Fibroblast of lung (primary cell): ENCODE data around the gene TOMM70. TPM values are rescaled to one million over a fixed set of nuclear protein-coding genes. Genes with fewer than 3 reads are reported as not detected.
A peak's percentile ranks its signal among the peaks of the same experiment; 100 is the strongest.
"Not testable (repeated sequence)": the region's sequence is repeated elsewhere in the genome, so short reads cannot be mapped to it uniquely, and the experiment has no call there.

Experiments
- DNase-seq, 2 donors: peaks; one replicate each; pipeline versions ENCODE4 v3.0.0 to v3.0.0-alpha.2; 2010; ENCODE audit warnings: low read depth in 2 of 2
- H2AFZ ChIP-seq: 2 replicates; pipeline ENCODE4 v1.5.1; 2012; ENCODE audit warnings: low read length, control low read depth, inconsistent platforms
- H3K27ac ChIP-seq: 2 replicates; pipeline ENCODE4 v1.5.1; 2011; ENCODE audit warnings: low read length, control low read depth; ENCODE audit not compliant: insufficient read depth
- H3K27me3 ChIP-seq: 2 replicates; pipeline ENCODE4 v1.5.1; 2011; ENCODE audit warnings: mild to moderate bottlenecking, low read length; ENCODE audit not compliant: control insufficient read depth, insufficient read depth
- H3K36me3 ChIP-seq: 2 replicates; pipeline ENCODE4 v1.5.1; 2011; ENCODE audit warnings: low read length; ENCODE audit not compliant: control insufficient read depth, insufficient read depth
- H3K4me1 ChIP-seq: 2 replicates; pipeline ENCODE4 v1.5.1; 2011; ENCODE audit warnings: low read length; ENCODE audit not compliant: control insufficient read depth, insufficient read depth; ENCODE audit errors: extremely low read depth
- H3K4me2 ChIP-seq: 2 replicates; pipeline ENCODE4 v1.5.1; 2011; ENCODE audit warnings: low read length, control low read depth; ENCODE audit not compliant: insufficient read depth; ENCODE audit errors: extremely low read depth
- H3K4me3 ChIP-seq, 4 experiments: fragments of 200-600 bp in 1 of 4; sonication (generic) in 1 of 4; replicated peaks in 1 of 4; 2 replicates each; pipeline ENCODE4 v1.5.1; 2011 to 2016; ENCODE audit warnings: low read length in 4 of 4, low read depth in 3 of 4, mild to moderate bottlenecking in 3 of 4, control low read depth in 2 of 4, inconsistent platforms in 1 of 4, mixed read lengths in 1 of 4; ENCODE audit not compliant: insufficient read depth in 1 of 4; ENCODE audit errors: control extremely low read depth in 1 of 4
- H3K79me2 ChIP-seq: 2 replicates; pipeline ENCODE4 v1.5.1; 2012; ENCODE audit warnings: mild to moderate bottlenecking, low read length, inconsistent platforms; ENCODE audit not compliant: control insufficient read depth, insufficient read depth
- H3K9ac ChIP-seq: 2 replicates; pipeline ENCODE4 v1.5.1; 2011; ENCODE audit warnings: mild to moderate bottlenecking, low read length, control low read depth; ENCODE audit not compliant: insufficient read depth
- H3K9me3 ChIP-seq: 2 replicates; pipeline ENCODE4 v1.5.1; 2012; ENCODE audit warnings: low read depth, low read length; ENCODE audit not compliant: control insufficient read depth, insufficient read depth
- H4K20me1 ChIP-seq: 2 replicates; pipeline ENCODE4 v1.5.1; 2011; ENCODE audit warnings: low read length; ENCODE audit not compliant: control insufficient read depth, insufficient read depth; ENCODE audit errors: extremely low read depth
- CTCF ChIP-seq, 2 donors: IDR thresholded peaks in 1 of 2; conservative IDR thresholded peaks in 1 of 2; 1 replicate in 1 of 2; 2 replicates in 1 of 2; pipeline ENCODE4 v1.5.1; 2011 to 2012; ENCODE audit warnings: low read length in 2 of 2, control low read depth in 1 of 2, inconsistent platforms in 1 of 2, low read depth in 1 of 2, mild to moderate bottlenecking in 1 of 2
- EZH2 ChIP-seq: IDR thresholded peaks from 2 replicates; pipeline ENCODE4 v1.5.1; 2012; ENCODE audit warnings: low read length, control low read depth, mild to moderate bottlenecking; ENCODE audit errors: missing control alignments
- polyA plus RNA-seq, 2 donors: library from polyadenylated mRNA; depleted of rRNA in 1 of 2; stranded (reverse) in 1 of 2; unstranded in 1 of 2; fragments of >200 nt; gene quantifications; 2 replicates each; pipeline ENCODE4 v1.2.1, GENCODE V29; 2011 to 2012; ENCODE audit warnings: missing spikeins in 1 of 2
- total RNA-seq: library from RNA; depleted of rRNA; stranded (reverse); fragments of >200 nt; gene quantifications from 2 replicates; pipeline ENCODE4 v1.2.1, GENCODE V29; 2014

TOMM70 gene
- total and polyA plus RNA-seq, 2 donors (not counting 1 experiment from before 2014, with no cell fraction given) = 41.8 to 56.1 TPM

- H3K79me2 ChIP-seq = peaks cover 3% of the 10 kb centered on the region
- peaks cover 4% of the 10 kb centered on the region for H3K4me1 ChIP-seq
- no peak overlapping the region for H2AFZ ChIP-seq
- no peak for DNase-seq
- peaks cover 2% of the 10 kb centered on the region for H3K36me3 ChIP-seq
- no peak overlapping the region for H3K9ac ChIP-seq
- no peaks in the 10 kb centered on the region for H4K20me1 ChIP-seq
- TF ChIP-seq CTCF (conservative IDR thresholded peaks at IDR 0.05 in 1 of 2, IDR thresholded peaks at IDR 0.05 in 1 of 2; ENCODE audit: low read depth in 1 of 2, low read length in 2 of 2) = no peak
- TF ChIP-seq EZH2 = no peak
- no peaks in the 10 kb centered on the region for H3K9me3 ChIP-seq
- H3K4me3 ChIP-seq = no peak overlapping the region
- no peak overlapping the region for H3K4me2 ChIP-seq
- H3K27me3 ChIP-seq = no peaks in the 10 kb centered on the region
- H3K27ac ChIP-seq = no peak overlapping the region
Measured at GRCh38 chr3:100338911-100339310, 62.0 kb downstream of the TOMM70 start.

GRCh38 chr3:100336229-100336628 is 64.7 kb downstream of the TOMM70 start:
- H3K4me2 ChIP-seq, H4K20me1 ChIP-seq, H3K79me2 ChIP-seq, H2AFZ ChIP-seq, H3K4me3 ChIP-seq, H3K36me3 ChIP-seq, H3K4me1 ChIP-seq, H3K27me3 ChIP-seq, H3K27ac ChIP-seq, DNase-seq, H3K9ac ChIP-seq, H3K9me3 ChIP-seq: not testable (repeated sequence)

DNA sequence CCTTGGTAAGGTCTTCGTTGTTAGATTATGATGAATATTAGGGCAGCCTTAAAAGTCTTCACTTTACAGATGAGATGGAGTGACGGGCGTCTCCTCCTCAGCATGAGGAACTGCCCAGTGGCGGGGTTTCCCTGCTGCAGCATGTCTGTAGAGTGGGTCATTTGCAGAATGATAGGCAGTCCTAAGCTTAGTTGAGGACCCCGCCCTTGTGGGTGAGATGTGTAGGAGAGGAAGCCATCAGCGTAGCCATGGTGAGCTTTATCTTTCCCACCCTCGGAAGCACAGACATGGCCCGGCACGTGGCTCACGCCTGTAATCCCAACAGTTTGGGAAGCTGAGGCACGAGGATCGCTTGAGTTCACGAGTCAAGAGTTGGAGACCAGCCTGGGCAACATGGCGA is 65.5 kb downstream of the TOMM70 start:
- no peak overlapping the region for H3K9ac ChIP-seq
- H3K27ac ChIP-seq = peak overlapping the region; percentile 31
- H3K9me3 ChIP-seq = no peaks in the 10 kb centered on the region
- no peaks in the 10 kb centered on the region for H3K27me3 ChIP-seq
- H3K79me2 ChIP-seq = peaks cover 3% of the 10 kb centered on the region
- H3K4me3 ChIP-seq = peak overlapping the region; percentile 61 to 79 (median 75)
- H3K4me1 ChIP-seq = peaks cover 4% of the 10 kb centered on the region
- peak in 1 of 2 donors; percentile 3 for DNase-seq
- peaks cover 2% of the 10 kb centered on the region for H3K36me3 ChIP-seq
- H3K4me2 ChIP-seq = peak overlapping the region; percentile 81
- TF ChIP-seq EZH2 (no peak), CTCF (conservative IDR thresholded peaks at IDR 0.05 in 1 of 2, IDR thresholded peaks at IDR 0.05 in 1 of 2; ENCODE audit: low read depth in 1 of 2, low read length in 2 of 2) (no peak)
- peak overlapping the region; percentile 19 for H2AFZ ChIP-seq
- H4K20me1 ChIP-seq = no peaks in the 10 kb centered on the region
